CD4-positive, alpha-beta T cell (primary cell): ENCODE results near the gene SELENOV. TPM values are rescaled to one million over a fixed set of nuclear protein-coding genes. Genes with fewer than 3 reads are reported as not detected.

Experiments
- ATAC-seq: fragments of 200-7000 bp; cut with Tn5 transposase; one replicate; pipeline ENCODE4 v1.10.0; 2022; ENCODE audit warnings: mild to moderate bottlenecking; ENCODE audit not compliant: poor library complexity
- CTCF ChIA-PET: fragments of 350-600 bp; sonication (Branson Sonifier 250); formaldehyde crosslinking; loops from one replicate; lab custom pipeline; 2021; ENCODE audit warnings: antibody characterized with exemption, inconsistent platforms; lab: Charles Lee
- POLR2A ChIA-PET: fragments of 350-600 bp; sonication (Branson Sonifier 250); formaldehyde crosslinking; loops from one replicate; lab custom pipeline; 2021; ENCODE audit warnings: antibody characterized with exemption, inconsistent platforms; lab: Charles Lee
- DNase-seq, 14 experiments: peaks; one replicate each; pipeline ENCODE4 v3.0.0-alpha.2; 2013 to 2020; ENCODE audit warnings: mixed read lengths in 2 of 14
- H3K27ac ChIP-seq, 2 donors: one replicate each; pipeline versions ENCODE4 v1.5.1 to v1.7.0; 2013; ENCODE audit warnings: low read length in 2 of 2, low read depth in 1 of 2, mild to moderate bottlenecking in 1 of 2
- H3K27me3 ChIP-seq, 2 experiments: 1 replicate in 1 of 2; 2 replicates in 1 of 2; pipeline versions ENCODE4 v1.6.1 to v1.7.0; 2013; ENCODE audit warnings: low read length in 2 of 2, control low read depth in 1 of 2, mild to moderate bottlenecking in 1 of 2, moderate library complexity in 1 of 2; ENCODE audit not compliant: insufficient read depth in 2 of 2, control insufficient read depth in 1 of 2
- H3K36me3 ChIP-seq: one replicate; pipeline ENCODE4 v1.6.1; 2013; ENCODE audit warnings: low read length, control low read depth; ENCODE audit not compliant: insufficient read depth
- H3K4me1 ChIP-seq: one replicate; pipeline ENCODE4 v1.6.1; 2013; ENCODE audit warnings: low read length, control low read depth; ENCODE audit not compliant: insufficient read depth
- H3K4me3 ChIP-seq: one replicate; pipeline ENCODE4 v1.5.1; 2013; ENCODE audit warnings: mild to moderate bottlenecking, low read length, moderate library complexity
- H3K9me3 ChIP-seq, 2 experiments: 1 replicate in 1 of 2; 2 replicates in 1 of 2; pipeline versions ENCODE4 v1.6.1 to v1.7.0; 2013; ENCODE audit warnings: low read length in 2 of 2, mild to moderate bottlenecking in 2 of 2, control low read depth in 1 of 2, moderate library complexity in 1 of 2; ENCODE audit not compliant: control insufficient read depth in 1 of 2, insufficient read depth in 1 of 2
- H3K27ac Mint-ChIP-seq: one replicate; pipeline ENCODE4 v1.8.0; 2020; ENCODE audit warnings: mixed read lengths
- H3K27me3 Mint-ChIP-seq: one replicate; pipeline ENCODE4 v1.8.0; 2021; ENCODE audit warnings: mixed read lengths
- H3K36me3 Mint-ChIP-seq: one replicate; pipeline ENCODE4 v1.8.0; 2021; ENCODE audit warnings: low read depth, mixed read lengths
- H3K4me1 Mint-ChIP-seq: one replicate; pipeline ENCODE4 v1.8.0; 2021; ENCODE audit warnings: low read depth, mixed read lengths
- H3K4me3 Mint-ChIP-seq: one replicate; pipeline ENCODE4 v1.8.0; 2020; ENCODE audit warnings: mild to moderate bottlenecking, mixed read lengths
- H3K9me3 Mint-ChIP-seq: one replicate; pipeline ENCODE4 v1.8.0; 2020; ENCODE audit warnings: mixed read lengths
- CTCF ChIP-seq: fragments of 200-600 bp; IDR thresholded peaks from one replicate; pipeline ENCODE4 v1.8.0; 2022; ENCODE audit warnings: antibody characterized with exemption, mild to moderate bottlenecking
- intact Hi-C, 2 experiments: fragments of 100-400 bp; cut with DNase I in 1 of 2; cut with micrococcal nuclease in 1 of 2; formaldehyde crosslinking; loops; one replicate each; pipeline versions ENCODE4 v1.15.1 to v1.9.0; 2023 to 2025; cut with DNase I, micrococcal nuclease
- total RNA-seq, 174 experiments: library from RNA in 2 of 174; stranded (reverse) in 2 of 174; gene quantifications; one replicate each; pipeline ENCODE4 v1.2.3 and lab custom pipeline; 2021 to 2026

The SELENOV gene
- total RNA-seq, 2 experiments from 2014 or later, result not detected

GRCh38 chr19:39566064-39566463, 51.1 kb downstream of the SELENOV start:
- H3K27ac ChIP-seq, result no peak overlapping the region
- CTCF ChIA-PET, result no interaction called here
- no peaks in the 10 kb centered on the region for H3K4me1 Mint-ChIP-seq
- H3K4me1 ChIP-seq, result no peaks in the 10 kb centered on the region
- H3K4me3 ChIP-seq, result no peak overlapping the region
- H3K27ac Mint-ChIP-seq, result no peak overlapping the region
- no peaks in the 10 kb centered on the region for H3K36me3 Mint-ChIP-seq
- H3K27me3 Mint-ChIP-seq, result peaks cover 12% of the 10 kb centered on the region
- TF ChIP-seq CTCF, result no peak
- DNase-seq, result no peak
- H3K9me3 ChIP-seq, result no peaks in the 10 kb centered on the region
- POLR2A ChIA-PET, result no interaction called here
- H3K27me3 ChIP-seq, result peaks cover 4 to 7% of the 10 kb centered on the region in 2 experiments
- intact Hi-C loops, result no loop called here
- ATAC-seq, result no peak
- H3K4me3 Mint-ChIP-seq, result no peak overlapping the region
- H3K36me3 ChIP-seq, result no peaks in the 10 kb centered on the region
- H3K9me3 Mint-ChIP-seq, result no peaks in the 10 kb centered on the region

- no peak for ATAC-seq
- Histone ChIP-seq H3K27ac (no peak overlapping the region), H3K4me3 (no peak overlapping the region), H3K9me3 (no peaks in the 10 kb centered on the region), H3K27me3 (peaks cover 4 to 7% of the 10 kb centered on the region in 2 experiments), H3K4me1 (no peaks in the 10 kb centered on the region), H3K36me3 (no peaks in the 10 kb centered on the region)
- H3K27me3 Mint-ChIP-seq, result peaks cover 35% of the 10 kb centered on the region
- CTCF ChIA-PET, result no interaction called here
- no peak overlapping the region for H3K27ac Mint-ChIP-seq
- intact Hi-C loops, result no loop called here
- DNase-seq, result no peak
- H3K4me3 Mint-ChIP-seq, result no peak overlapping the region
- H3K9me3 Mint-ChIP-seq, result peaks cover 5% of the 10 kb centered on the region
- POLR2A ChIA-PET, result no interaction called here
- TF ChIP-seq CTCF, result no peak
- H3K4me1 Mint-ChIP-seq, result no peaks in the 10 kb centered on the region
- H3K36me3 Mint-ChIP-seq, result no peaks in the 10 kb centered on the region
Observed at GRCh38 chr19:39568604-39569003, 53.7 kb downstream of the SELENOV start.

Other genes starting within 250 kb of the SELENOV start
- not detected for gene IFNL2, start 246.7 kb upstream of the SELENOV start, total RNA-seq
- gene IFNL1, start 218.7 kb upstream of the SELENOV start, total RNA-seq, result not detected
- 1 to 10 TPM; 2.3 to 2.6 TPM for gene LRFN1, start 194.3 kb upstream of the SELENOV start, total RNA-seq
- gene GMFG, start 179.1 kb upstream of the SELENOV start, total RNA-seq, result 100 to 1,000 TPM; 352 to 367 TPM
- gene SAMD4B, start 172.7 kb upstream of the SELENOV start, total RNA-seq, result 10 to 100 TPM; 65.0 to 66.9 TPM
- 100 to 1,000 TPM in 1 of 2 experiments, 10 to 100 TPM in 1; 99.6 to 101 TPM for gene PAF1, start 124.0 kb upstream of the SELENOV start, total RNA-seq
- gene MED29, start 123.8 kb upstream of the SELENOV start, total RNA-seq, result 10 to 100 TPM; 45.0 to 46.1 TPM
- 1,000 to 10,000 TPM; 1,278 to 1,362 TPM for gene ZFP36, start 108.3 kb upstream of the SELENOV start, total RNA-seq
- 10 to 100 TPM; 80.6 to 81.4 TPM for gene PLEKHG2, start 102.5 kb upstream of the SELENOV start, total RNA-seq
- 1,000 to 10,000 TPM; 4,625 to 4,839 TPM for gene RPS16, start 79.2 kb upstream of the SELENOV start, total RNA-seq
- 100 to 1,000 TPM; 322 to 333 TPM for gene SUPT5H, start 69.6 kb upstream of the SELENOV start, total RNA-seq
- 10 to 100 TPM; 38.3 to 43.4 TPM for gene TIMM50, start 34.3 kb upstream of the SELENOV start, total RNA-seq
- gene DLL3, start 16.2 kb upstream of the SELENOV start, total RNA-seq, result not detected
- gene EID2B, start 17.7 kb downstream of the SELENOV start, total RNA-seq, result 1 to 10 TPM; 5.0 to 5.1 TPM
- 10 to 100 TPM; 17.2 to 18.1 TPM for gene EID2, start 25.0 kb downstream of the SELENOV start, total RNA-seq
- gene LGALS13, start 87.4 kb downstream of the SELENOV start, total RNA-seq, result not detected
- gene LGALS16, start 140.8 kb downstream of the SELENOV start, total RNA-seq, result not detected
- gene LGALS14, start 189.3 kb downstream of the SELENOV start, total RNA-seq, result not detected
- gene CLC, start 222.9 kb downstream of the SELENOV start, total RNA-seq, result not detected